HG03139 (cell line): ENCODE data around the gene DUOX1.
"Not testable (repeated sequence)": the region's sequence is repeated elsewhere in the genome, so short reads cannot be mapped to it uniquely, and the experiment has no call there.

Experiments
- ATAC-seq: cut with Tn5 transposase; IDR thresholded peaks from one replicate; pipeline ENCODE4 v1.9.1; 2021; ENCODE audit not compliant: unreplicated experiment

The DUOX1 gene

GRCh38 chr15:45120081-45120972, 9.5 kb upstream of the DUOX1 start:
- ATAC-seq = no peak

GRCh38 chr15:45121020-45121419, 8.8 kb upstream of the DUOX1 start:
- no peak for ATAC-seq

GRCh38 chr15:45121706-45122417, 7.9 kb upstream of the DUOX1 start:
- ATAC-seq = no peak

GRCh38 chr15:45122719-45123118, 7.1 kb upstream of the DUOX1 start:
- ATAC-seq = no peak

GRCh38 chr15:45123397-45123796, 6.4 kb upstream of the DUOX1 start:
- no peak for ATAC-seq

GRCh38 chr15:45126535-45127158, 3.1 kb upstream of the DUOX1 start:
- no peak for ATAC-seq

- no peak for ATAC-seq
Measured at GRCh38 chr15:45128971-45129639, 689 bp upstream of the DUOX1 start.

- no peak for ATAC-seq
Measured at GRCh38 chr15:45130291-45131000, 652 bp downstream of the DUOX1 start.

- ATAC-seq = no peak
Measured at GRCh38 chr15:45131510-45131909, 1.7 kb downstream of the DUOX1 start.

- ATAC-seq = no peak
Measured at GRCh38 chr15:45132844-45133560, 3.2 kb downstream of the DUOX1 start.

- ATAC-seq = no peak
Measured at GRCh38 chr15:45133561-45133920, 3.7 kb downstream of the DUOX1 start.

GRCh38 chr15:45134046-45134445, 4.3 kb downstream of the DUOX1 start:
- ATAC-seq = no peak

- no peak for ATAC-seq
Measured at GRCh38 chr15:45134682-45135604, 5.1 kb downstream of the DUOX1 start.

GRCh38 chr15:45135705-45136377, 6.0 kb downstream of the DUOX1 start:
- not testable (repeated sequence) for ATAC-seq

- ATAC-seq = no peak
Measured at GRCh38 chr15:45136378-45136764, 6.6 kb downstream of the DUOX1 start.

- ATAC-seq = no peak
Measured at GRCh38 chr15:45137703-45138102, 7.9 kb downstream of the DUOX1 start.

GRCh38 chr15:45138814-45139765, 9.3 kb downstream of the DUOX1 start:
- ATAC-seq = no peak
